Large intestine (tissue), 3 donors: ENCODE data around the gene DCTD. TPM values are rescaled to one million over a fixed set of nuclear protein-coding genes. Genes with fewer than 3 reads are reported as not detected.

Source experiments
- DNase-seq, 2 donors: peaks; one replicate each; pipeline versions ENCODE4 v3.0.0 to v3.0.0-alpha.2; 2013
- H3K27ac ChIP-seq: one replicate; pipeline ENCODE4 v1.5.1; 2013; ENCODE audit warnings: low read length
- H3K27me3 ChIP-seq: 2 replicates; pipeline ENCODE4 v1.6.1; 2013; ENCODE audit warnings: low read length; ENCODE audit not compliant: control insufficient read depth, insufficient read depth
- H3K36me3 ChIP-seq: 2 replicates; pipeline ENCODE4 v1.6.1; 2013; ENCODE audit warnings: low read length; ENCODE audit not compliant: control insufficient read depth, insufficient read depth
- H3K4me1 ChIP-seq: one replicate; pipeline ENCODE4 v1.6.1; 2013; ENCODE audit warnings: low read length; ENCODE audit not compliant: control insufficient read depth, insufficient read depth
- H3K4me3 ChIP-seq: one replicate; pipeline ENCODE4 v1.5.1; 2013; ENCODE audit warnings: low read length
- H3K9me3 ChIP-seq: one replicate; pipeline ENCODE4 v1.6.1; 2013; ENCODE audit warnings: mild to moderate bottlenecking, low read depth, low read length, moderate library complexity; ENCODE audit not compliant: control insufficient read depth
- WGBS: methylation state at CpG from one replicate; pipeline ENCODE4 v1.1.5; 2013; ENCODE audit warnings: low lambda C conversion rate; ENCODE audit not compliant: insufficient coverage; 5-methylcytosine and 5-hydroxymethylcytosine counted together
- polyA plus RNA-seq: library from polyadenylated mRNA; unstranded; fragments of 120-200 nt; gene quantifications from one replicate; pipeline ENCODE4 v1.2.1, GENCODE V29; 2013

Gene DCTD
- polyA plus RNA-seq, 1 donor, result 95.8 TPM

DNA sequence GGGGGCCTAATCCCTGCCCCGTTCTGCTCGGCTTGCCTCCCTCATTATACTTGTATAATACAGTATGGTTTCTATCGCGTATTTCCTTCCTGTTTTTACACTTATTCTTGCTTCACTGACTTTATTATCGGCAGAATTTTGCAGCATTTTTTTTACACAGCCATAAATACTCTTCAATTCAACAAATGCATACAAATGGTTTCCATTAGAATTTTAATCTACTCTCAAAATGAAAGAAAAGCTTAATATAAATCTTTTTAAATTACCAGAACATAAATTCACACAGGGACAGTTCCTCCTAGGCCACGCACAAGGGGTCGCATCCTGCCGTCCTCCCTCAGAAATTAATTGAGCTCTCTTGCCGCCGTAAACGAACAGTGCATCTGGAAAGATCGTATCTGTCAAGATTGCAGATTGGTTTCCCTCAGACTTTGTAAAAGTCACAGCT, 42.9 kb downstream of the DCTD start:
- no peak overlapping the region for H3K27ac ChIP-seq
- no peak for DNase-seq
- H3K36me3 ChIP-seq, result peaks cover 9% of the 10 kb centered on the region
- H3K9me3 ChIP-seq, result no peaks in the 10 kb centered on the region
- 96% methylated on average over 8 of the region's 12 CpGs for WGBS
- no peaks in the 10 kb centered on the region for H3K4me1 ChIP-seq
- no peak overlapping the region for H3K4me3 ChIP-seq
- H3K27me3 ChIP-seq, result no peaks in the 10 kb centered on the region

DNA sequence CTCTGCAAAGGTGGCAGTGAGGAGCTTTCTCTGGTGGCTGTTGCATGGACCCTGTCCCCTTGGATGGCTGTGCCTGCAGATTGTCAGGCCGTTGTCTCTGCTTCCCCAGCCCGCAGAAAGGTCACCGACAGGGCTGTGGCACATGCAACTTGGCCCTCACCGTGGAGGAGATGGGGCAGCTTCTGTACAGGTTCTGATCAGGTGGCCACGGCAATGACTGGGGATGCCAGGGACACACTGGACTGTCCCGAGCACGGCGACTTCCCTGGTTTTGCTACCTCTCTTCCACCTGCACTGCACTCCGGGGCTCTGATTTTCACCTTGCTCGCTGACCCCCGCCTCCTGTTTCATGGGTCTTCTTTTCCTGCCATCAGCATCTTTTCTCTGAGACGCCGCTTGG, 43.5 kb downstream of the DCTD start:
- Histone ChIP-seq H3K9me3 (no peaks in the 10 kb centered on the region), H3K36me3 (peaks cover 9% of the 10 kb centered on the region), H3K27me3 (no peaks in the 10 kb centered on the region), H3K27ac (no peak overlapping the region), H3K4me1 (no peaks in the 10 kb centered on the region), H3K4me3 (no peak overlapping the region)
- DNase-seq, result no peak
- WGBS, result 100% methylated on average over 4 of the region's 13 CpGs

DNA sequence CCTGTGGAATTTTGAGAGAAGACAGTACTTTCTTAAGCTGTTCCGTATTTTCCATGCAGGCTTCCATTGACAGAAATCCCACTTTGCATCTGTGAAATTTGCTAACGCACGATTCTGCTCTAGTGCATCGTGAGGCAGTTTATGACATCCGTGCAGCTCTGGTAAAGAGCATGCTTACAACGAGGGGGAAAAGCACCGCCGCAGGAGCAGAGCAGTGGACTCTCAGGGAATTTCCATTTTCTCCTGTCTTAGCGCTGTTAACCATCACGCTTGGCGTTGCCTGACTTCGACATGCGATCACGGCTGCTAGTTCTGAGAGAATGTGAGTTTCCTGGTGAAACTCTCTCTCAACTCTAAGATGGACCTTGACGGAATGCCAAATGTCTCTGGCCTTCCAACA, 43.9 kb downstream of the DCTD start:
- no peak overlapping the region for H3K4me3 ChIP-seq
- 100% methylated on average over 1 of the region's 15 CpGs for WGBS
- peaks cover 9% of the 10 kb centered on the region for H3K36me3 ChIP-seq
- no peak overlapping the region for H3K27ac ChIP-seq
- H3K27me3 ChIP-seq, result no peaks in the 10 kb centered on the region
- DNase-seq, result no peak
- H3K4me1 ChIP-seq, result no peaks in the 10 kb centered on the region
- H3K9me3 ChIP-seq, result no peaks in the 10 kb centered on the region

GRCh38 chr4:182872886-182873285, 44.3 kb downstream of the DCTD start:
- Histone ChIP-seq H3K36me3 (peaks cover 9% of the 10 kb centered on the region), H3K27me3 (no peaks in the 10 kb centered on the region), H3K27ac (no peak overlapping the region), H3K9me3 (no peaks in the 10 kb centered on the region), H3K4me1 (no peaks in the 10 kb centered on the region), H3K4me3 (no peak overlapping the region)
- no CpG with 5 or more reads among the region's 13 CpGs for WGBS
- no peak for DNase-seq

GRCh38 chr4:182871616-182872015, 45.6 kb downstream of the DCTD start:
- Histone ChIP-seq H3K4me1 (no peaks in the 10 kb centered on the region), H3K9me3 (no peaks in the 10 kb centered on the region), H3K27ac (no peak overlapping the region), H3K27me3 (no peaks in the 10 kb centered on the region), H3K4me3 (no peak overlapping the region), H3K36me3 (peaks cover 9% of the 10 kb centered on the region)
- WGBS, result 100% methylated on average over 1 of the region's 9 CpGs
- DNase-seq, result no peak

DNA sequence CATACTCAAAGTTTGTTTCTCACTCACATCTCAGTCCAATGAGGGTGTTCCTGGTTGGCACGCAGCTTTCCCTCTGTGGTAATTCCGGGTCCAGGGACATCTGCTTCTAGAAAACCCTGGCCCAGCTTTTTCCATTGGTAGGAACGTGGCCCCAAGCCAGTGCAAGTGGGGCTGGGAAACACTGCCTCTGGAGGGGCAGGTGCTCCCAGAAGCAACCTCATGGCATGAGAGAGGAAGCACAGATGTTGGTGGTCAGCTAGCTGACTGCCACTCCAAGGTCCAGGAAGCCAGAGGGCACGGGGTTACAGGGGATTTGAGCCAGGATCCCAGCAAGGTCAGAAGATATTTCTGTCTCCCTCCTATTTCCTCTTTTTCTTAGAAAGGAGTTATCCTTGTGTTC, 47.5 kb downstream of the DCTD start:
- no peak overlapping the region for H3K4me3 ChIP-seq
- DNase-seq, result no peak
- no CpG with 5 or more reads among the region's 4 CpGs for WGBS
- H3K9me3 ChIP-seq, result no peaks in the 10 kb centered on the region
- H3K27me3 ChIP-seq, result no peaks in the 10 kb centered on the region
- peaks cover 9% of the 10 kb centered on the region for H3K36me3 ChIP-seq
- H3K4me1 ChIP-seq, result no peaks in the 10 kb centered on the region
- no peak overlapping the region for H3K27ac ChIP-seq

DNA sequence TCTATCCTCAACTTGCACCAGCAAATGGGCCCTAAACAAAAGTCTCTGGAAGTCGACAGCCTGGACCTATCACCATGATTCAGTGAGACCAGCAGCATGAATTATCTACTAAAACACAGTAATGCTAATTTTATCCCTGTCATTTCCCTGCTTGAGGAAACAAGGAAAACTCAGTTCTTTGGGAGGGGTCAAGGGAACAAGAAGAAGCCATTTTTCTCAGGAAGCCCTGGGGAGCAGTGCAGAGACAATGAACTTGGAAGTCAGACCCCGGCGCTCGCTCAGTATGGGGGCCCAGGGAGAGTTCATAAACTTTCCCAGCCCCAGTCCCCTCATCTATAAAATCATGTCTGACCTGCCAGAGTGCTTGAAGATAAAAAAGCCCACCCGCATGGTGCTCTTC, 50.4 kb downstream of the DCTD start:
- Histone ChIP-seq H3K27me3 (no peaks in the 10 kb centered on the region), H3K9me3 (no peaks in the 10 kb centered on the region), H3K27ac (no peak overlapping the region), H3K36me3 (no peaks in the 10 kb centered on the region), H3K4me3 (no peak overlapping the region), H3K4me1 (no peaks in the 10 kb centered on the region)
- WGBS, result no CpG with 5 or more reads among the region's 5 CpGs
- no peak for DNase-seq

DNA sequence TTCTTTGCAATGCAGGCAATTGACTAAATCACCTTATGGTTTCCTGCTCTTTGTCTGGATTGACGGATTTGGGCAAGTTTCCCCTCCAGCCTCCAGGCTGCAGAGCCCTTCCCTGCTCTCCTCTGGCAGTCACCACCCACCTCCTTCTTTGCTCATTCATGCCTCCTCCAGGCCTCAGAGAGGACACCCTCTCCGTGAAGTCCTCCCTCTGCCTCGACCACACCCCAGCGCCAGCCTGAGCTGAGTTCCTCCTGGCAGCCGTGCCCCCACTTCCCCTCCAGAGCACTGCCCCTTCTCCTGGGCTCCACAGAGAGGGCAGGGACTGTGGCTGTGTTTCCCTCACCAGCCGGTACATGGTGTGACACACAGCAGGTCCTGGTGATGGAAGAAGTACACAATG, 53.7 kb downstream of the DCTD start:
- no peak for DNase-seq
- Histone ChIP-seq H3K4me1 (no peaks in the 10 kb centered on the region), H3K27ac (no peak overlapping the region), H3K27me3 (no peaks in the 10 kb centered on the region), H3K36me3 (no peaks in the 10 kb centered on the region), H3K9me3 (no peaks in the 10 kb centered on the region), H3K4me3 (no peak overlapping the region)
- WGBS, result no CpG with 5 or more reads among the region's 6 CpGs

DNA sequence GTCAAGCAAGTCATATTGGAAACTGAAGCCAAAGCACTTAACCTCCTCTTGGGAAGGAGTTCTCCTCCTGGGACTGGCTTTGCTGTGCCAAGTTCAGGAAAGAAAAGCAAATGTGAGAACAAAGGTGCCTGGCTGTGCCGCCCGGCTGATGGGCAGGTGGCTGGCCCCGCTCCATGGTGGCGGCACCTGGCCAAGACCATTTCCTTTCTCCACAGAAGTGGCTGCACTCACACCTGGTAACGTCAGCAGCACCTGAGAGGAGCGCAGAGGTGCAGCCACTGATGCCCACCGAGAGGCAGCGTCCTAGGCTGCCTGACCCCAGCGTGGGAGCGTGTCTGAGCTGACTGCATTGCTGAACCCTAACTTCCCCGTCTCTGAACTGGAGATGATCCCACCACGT, 54.3 kb downstream of the DCTD start:
- no peak overlapping the region for H3K27ac ChIP-seq
- no peaks in the 10 kb centered on the region for H3K4me1 ChIP-seq
- no CpG with 5 or more reads among the region's 12 CpGs for WGBS
- no peak overlapping the region for H3K4me3 ChIP-seq
- H3K9me3 ChIP-seq, result no peaks in the 10 kb centered on the region
- DNase-seq, result no peak
- H3K27me3 ChIP-seq, result no peaks in the 10 kb centered on the region
- H3K36me3 ChIP-seq, result no peaks in the 10 kb centered on the region

GRCh38 chr4:182862141-182862875, 54.9 kb downstream of the DCTD start:
- H3K4me3 ChIP-seq, result no peak overlapping the region
- no peaks in the 10 kb centered on the region for H3K4me1 ChIP-seq

DNA sequence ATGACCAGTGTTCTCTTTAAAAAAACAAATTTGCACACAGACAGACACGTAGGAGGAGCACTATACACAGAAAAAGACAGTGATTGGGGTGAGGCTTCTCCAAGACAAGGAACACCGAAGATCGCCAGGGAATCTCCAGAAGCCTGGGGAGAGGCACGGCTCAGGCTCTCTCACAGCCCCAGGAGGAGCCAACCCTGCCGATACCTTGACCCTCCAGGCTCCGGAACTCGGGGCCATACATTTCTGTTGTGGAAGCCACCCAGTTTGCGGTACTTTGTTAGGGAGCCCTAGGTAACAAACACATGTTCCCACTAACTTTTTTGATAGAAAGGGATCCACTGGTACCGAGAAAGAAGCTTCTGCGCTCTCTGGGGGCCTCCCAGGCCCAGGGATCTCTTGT, 55.8 kb downstream of the DCTD start:
- H3K27ac ChIP-seq, result no peak overlapping the region
- no peak overlapping the region for H3K4me3 ChIP-seq
- no peaks in the 10 kb centered on the region for H3K4me1 ChIP-seq
- no CpG with 5 or more reads among the region's 10 CpGs for WGBS
- no peak for DNase-seq
- H3K27me3 ChIP-seq, result no peaks in the 10 kb centered on the region
- H3K9me3 ChIP-seq, result no peaks in the 10 kb centered on the region
- H3K36me3 ChIP-seq, result no peaks in the 10 kb centered on the region

More at GRCh38 chr4:182862141-182862875, 54.9 kb downstream of the DCTD start:
- Histone ChIP-seq H3K36me3 (no peaks in the 10 kb centered on the region), H3K27me3 (no peaks in the 10 kb centered on the region), H3K27ac (no peak overlapping the region), H3K9me3 (no peaks in the 10 kb centered on the region)
- no CpG with 5 or more reads among the region's 17 CpGs for WGBS
- no peak for DNase-seq
